ENCODE results near the gene PDCD11. TPM values are rescaled to one million over a fixed set of nuclear protein-coding genes. Genes with fewer than 3 reads are reported as not detected.

Gene PDCD11
- total RNA-seq, 4 donors from 2014 or later = 7.4 to 39.0 (median 22.2) TPM

- Histone ChIP-seq H3K27me3 (no peaks in the 10 kb centered on the region), H3K4me3 (no peak overlapping the region), H3K27ac (peak overlapping the region; percentile 91 to 94), H3K9me3 (no peaks in the 10 kb centered on the region), H3K36me3 (no peaks in the 10 kb centered on the region), H3K4me1 (peaks cover 18 to 44% of the 10 kb centered on the region in 2 donors)
- intact Hi-C loops (cut with DNase I; ENCODE audit: low total_unique reads) = no loop called here
- TF ChIP-seq POLR2A (IDR thresholded peaks at IDR 0.05) (no peak), CTCF (IDR thresholded peaks at IDR 0.05) (no peak)
- no peak for DNase-seq
Measured at GRCh38 chr10:103444478-103444877, 48.1 kb downstream of the PDCD11 start.

- intact Hi-C loops (cut with DNase I; ENCODE audit: low total_unique reads) = no loop called here
- H3K4me3 ChIP-seq = no peak overlapping the region
- DNase-seq = no peak
- H3K9me3 ChIP-seq = no peaks in the 10 kb centered on the region
- no peaks in the 10 kb centered on the region for H3K27me3 ChIP-seq
- H3K27ac ChIP-seq = peak overlapping the region; percentile 91 to 94
- no peaks in the 10 kb centered on the region for H3K36me3 ChIP-seq
- peaks cover 18 to 52% of the 10 kb centered on the region in 2 donors for H3K4me1 ChIP-seq
- TF ChIP-seq CTCF (IDR thresholded peaks at IDR 0.05) (no peak), POLR2A (IDR thresholded peaks at IDR 0.05) (no peak)
Measured at GRCh38 chr10:103445366-103445765, 48.9 kb downstream of the PDCD11 start.

GRCh38 chr10:103445767-103446567 lies 49.5 kb downstream of the PDCD11 start:
- no peaks in the 10 kb centered on the region for H3K9me3 ChIP-seq
- H3K27ac ChIP-seq = peak overlapping the region; percentile 91 to 94
- no peaks in the 10 kb centered on the region for H3K27me3 ChIP-seq
- peak; percentile 88 to 89 for DNase-seq
- peaks cover 18 to 53% of the 10 kb centered on the region in 2 donors for H3K4me1 ChIP-seq
- no peak overlapping the region for H3K4me3 ChIP-seq
- no peaks in the 10 kb centered on the region for H3K36me3 ChIP-seq
- intact Hi-C loops (cut with DNase I; ENCODE audit: low total_unique reads) = no loop called here
- no peak for TF ChIP-seq POLR2A (IDR thresholded peaks at IDR 0.05)
- no peak for TF ChIP-seq CTCF (IDR thresholded peaks at IDR 0.05)

GRCh38 chr10:103447187-103447586 lies 50.8 kb downstream of the PDCD11 start:
- peaks cover 12 to 52% of the 10 kb centered on the region in 2 donors for H3K4me1 ChIP-seq

More at GRCh38 chr10:103447187-103447586, 50.8 kb downstream of the PDCD11 start:
- TF ChIP-seq POLR2A (IDR thresholded peaks at IDR 0.05) = no peak
- no peak for TF ChIP-seq CTCF (IDR thresholded peaks at IDR 0.05)
- Histone ChIP-seq H3K27ac (peak overlapping the region; percentile 91 to 94), H3K4me3 (no peak overlapping the region), H3K36me3 (no peaks in the 10 kb centered on the region), H3K9me3 (no peaks in the 10 kb centered on the region), H3K27me3 (no peaks in the 10 kb centered on the region)
- DNase-seq = no peak
- intact Hi-C loops (cut with DNase I; ENCODE audit: low total_unique reads) = no loop called here

Data from uterus (tissue), 4 donors.